Thyroid gland (tissue), 4 donors: Measurements from ENCODE around the gene PGM5.

ENCODE experiments used
- POLR2A ChIP-seq, 2 donors: fragments of 450-650 bp; IDR thresholded peaks; one replicate each; pipeline ENCODE4 v1.6.1; 2017; ENCODE audit warnings: antibody characterized with exemption in 2 of 2, mild to moderate bottlenecking in 2 of 2, moderate library complexity in 1 of 2
- TF ChIP-seq, protein P1 (sequence below), 6 experiments: fragments of 200-600 bp in 3 of 6; fragments of 450-650 bp in 3 of 6; sonication (generic) in 3 of 6; IDR thresholded peaks; one replicate each; pipeline ENCODE4 v1.5.1; 2016 to 2019; ENCODE audit warnings: antibody characterized with exemption in 6 of 6, mild to moderate bottlenecking in 2 of 6, inconsistent platforms in 1 of 6, moderate library complexity in 1 of 6

DNA sequence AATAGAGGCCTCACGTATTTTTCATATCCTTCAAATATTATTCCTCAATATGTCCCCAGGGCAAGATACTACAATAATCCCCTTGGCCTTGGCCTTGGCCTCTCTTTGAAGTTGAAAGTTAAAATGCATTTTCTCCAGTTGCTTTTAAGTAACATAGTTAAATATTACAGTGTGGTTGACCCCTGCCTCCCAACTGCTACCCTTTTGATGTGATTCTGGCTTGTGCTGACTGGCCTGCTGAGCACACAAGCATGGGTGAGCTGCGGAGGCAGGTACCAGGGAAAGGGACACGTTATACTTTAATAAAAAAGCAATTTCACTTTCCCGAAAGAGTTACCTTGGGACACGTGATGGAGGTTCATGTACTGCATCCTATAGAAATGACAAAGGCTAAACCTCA is 202.1 kb downstream of the PGM5 start:
- TF ChIP-seq, protein P1, sequence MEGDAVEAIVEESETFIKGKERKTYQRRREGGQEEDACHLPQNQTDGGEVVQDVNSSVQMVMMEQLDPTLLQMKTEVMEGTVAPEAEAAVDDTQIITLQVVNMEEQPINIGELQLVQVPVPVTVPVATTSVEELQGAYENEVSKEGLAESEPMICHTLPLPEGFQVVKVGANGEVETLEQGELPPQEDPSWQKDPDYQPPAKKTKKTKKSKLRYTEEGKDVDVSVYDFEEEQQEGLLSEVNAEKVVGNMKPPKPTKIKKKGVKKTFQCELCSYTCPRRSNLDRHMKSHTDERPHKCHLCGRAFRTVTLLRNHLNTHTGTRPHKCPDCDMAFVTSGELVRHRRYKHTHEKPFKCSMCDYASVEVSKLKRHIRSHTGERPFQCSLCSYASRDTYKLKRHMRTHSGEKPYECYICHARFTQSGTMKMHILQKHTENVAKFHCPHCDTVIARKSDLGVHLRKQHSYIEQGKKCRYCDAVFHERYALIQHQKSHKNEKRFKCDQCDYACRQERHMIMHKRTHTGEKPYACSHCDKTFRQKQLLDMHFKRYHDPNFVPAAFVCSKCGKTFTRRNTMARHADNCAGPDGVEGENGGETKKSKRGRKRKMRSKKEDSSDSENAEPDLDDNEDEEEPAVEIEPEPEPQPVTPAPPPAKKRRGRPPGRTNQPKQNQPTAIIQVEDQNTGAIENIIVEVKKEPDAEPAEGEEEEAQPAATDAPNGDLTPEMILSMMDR (IDR thresholded peaks at IDR 0.05) = no peak
- TF ChIP-seq POLR2A (IDR thresholded peaks at IDR 0.05) = no peak
